ENCODE measurements around the gene TAS2R40.

DNA sequence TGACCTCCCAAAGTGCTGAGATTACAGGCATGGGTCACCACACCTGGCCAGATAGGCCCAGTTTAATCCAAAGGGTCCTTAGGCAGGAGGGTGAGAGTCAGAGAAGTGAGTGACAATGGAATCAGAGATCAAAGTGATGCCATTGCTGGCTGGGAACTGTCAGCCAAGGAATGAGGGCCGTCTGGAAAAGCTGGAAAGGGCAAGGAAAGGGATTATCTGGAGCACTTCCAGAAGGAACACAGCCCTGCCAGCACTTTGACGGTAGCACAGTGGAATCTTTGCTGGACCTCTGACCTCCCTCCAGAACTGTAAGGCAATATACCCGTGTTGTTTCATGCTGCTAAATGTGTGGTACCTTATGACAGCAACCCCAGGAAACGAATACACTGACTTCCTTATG lies 11.3 kb upstream of the TAS2R40 start:
- TF ChIP-seq, protein P1, sequence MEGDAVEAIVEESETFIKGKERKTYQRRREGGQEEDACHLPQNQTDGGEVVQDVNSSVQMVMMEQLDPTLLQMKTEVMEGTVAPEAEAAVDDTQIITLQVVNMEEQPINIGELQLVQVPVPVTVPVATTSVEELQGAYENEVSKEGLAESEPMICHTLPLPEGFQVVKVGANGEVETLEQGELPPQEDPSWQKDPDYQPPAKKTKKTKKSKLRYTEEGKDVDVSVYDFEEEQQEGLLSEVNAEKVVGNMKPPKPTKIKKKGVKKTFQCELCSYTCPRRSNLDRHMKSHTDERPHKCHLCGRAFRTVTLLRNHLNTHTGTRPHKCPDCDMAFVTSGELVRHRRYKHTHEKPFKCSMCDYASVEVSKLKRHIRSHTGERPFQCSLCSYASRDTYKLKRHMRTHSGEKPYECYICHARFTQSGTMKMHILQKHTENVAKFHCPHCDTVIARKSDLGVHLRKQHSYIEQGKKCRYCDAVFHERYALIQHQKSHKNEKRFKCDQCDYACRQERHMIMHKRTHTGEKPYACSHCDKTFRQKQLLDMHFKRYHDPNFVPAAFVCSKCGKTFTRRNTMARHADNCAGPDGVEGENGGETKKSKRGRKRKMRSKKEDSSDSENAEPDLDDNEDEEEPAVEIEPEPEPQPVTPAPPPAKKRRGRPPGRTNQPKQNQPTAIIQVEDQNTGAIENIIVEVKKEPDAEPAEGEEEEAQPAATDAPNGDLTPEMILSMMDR (IDR thresholded peaks at IDR 0.05; ENCODE audit: insufficient read depth, low read length): no peak
- TF ChIP-seq, protein P2, sequence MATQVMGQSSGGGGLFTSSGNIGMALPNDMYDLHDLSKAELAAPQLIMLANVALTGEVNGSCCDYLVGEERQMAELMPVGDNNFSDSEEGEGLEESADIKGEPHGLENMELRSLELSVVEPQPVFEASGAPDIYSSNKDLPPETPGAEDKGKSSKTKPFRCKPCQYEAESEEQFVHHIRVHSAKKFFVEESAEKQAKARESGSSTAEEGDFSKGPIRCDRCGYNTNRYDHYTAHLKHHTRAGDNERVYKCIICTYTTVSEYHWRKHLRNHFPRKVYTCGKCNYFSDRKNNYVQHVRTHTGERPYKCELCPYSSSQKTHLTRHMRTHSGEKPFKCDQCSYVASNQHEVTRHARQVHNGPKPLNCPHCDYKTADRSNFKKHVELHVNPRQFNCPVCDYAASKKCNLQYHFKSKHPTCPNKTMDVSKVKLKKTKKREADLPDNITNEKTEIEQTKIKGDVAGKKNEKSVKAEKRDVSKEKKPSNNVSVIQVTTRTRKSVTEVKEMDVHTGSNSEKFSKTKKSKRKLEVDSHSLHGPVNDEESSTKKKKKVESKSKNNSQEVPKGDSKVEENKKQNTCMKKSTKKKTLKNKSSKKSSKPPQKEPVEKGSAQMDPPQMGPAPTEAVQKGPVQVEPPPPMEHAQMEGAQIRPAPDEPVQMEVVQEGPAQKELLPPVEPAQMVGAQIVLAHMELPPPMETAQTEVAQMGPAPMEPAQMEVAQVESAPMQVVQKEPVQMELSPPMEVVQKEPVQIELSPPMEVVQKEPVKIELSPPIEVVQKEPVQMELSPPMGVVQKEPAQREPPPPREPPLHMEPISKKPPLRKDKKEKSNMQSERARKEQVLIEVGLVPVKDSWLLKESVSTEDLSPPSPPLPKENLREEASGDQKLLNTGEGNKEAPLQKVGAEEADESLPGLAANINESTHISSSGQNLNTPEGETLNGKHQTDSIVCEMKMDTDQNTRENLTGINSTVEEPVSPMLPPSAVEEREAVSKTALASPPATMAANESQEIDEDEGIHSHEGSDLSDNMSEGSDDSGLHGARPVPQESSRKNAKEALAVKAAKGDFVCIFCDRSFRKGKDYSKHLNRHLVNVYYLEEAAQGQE (IDR thresholded peaks at IDR 0.05; ENCODE audit: insufficient replicate concordance, low read depth): no peak
